ENCODE results near the gene ARFGEF3.
"Not testable (repeated sequence)": the region's sequence is repeated elsewhere in the genome, so short reads cannot be mapped to it uniquely, and the experiment has no call there.

Gene ARFGEF3

DNA sequence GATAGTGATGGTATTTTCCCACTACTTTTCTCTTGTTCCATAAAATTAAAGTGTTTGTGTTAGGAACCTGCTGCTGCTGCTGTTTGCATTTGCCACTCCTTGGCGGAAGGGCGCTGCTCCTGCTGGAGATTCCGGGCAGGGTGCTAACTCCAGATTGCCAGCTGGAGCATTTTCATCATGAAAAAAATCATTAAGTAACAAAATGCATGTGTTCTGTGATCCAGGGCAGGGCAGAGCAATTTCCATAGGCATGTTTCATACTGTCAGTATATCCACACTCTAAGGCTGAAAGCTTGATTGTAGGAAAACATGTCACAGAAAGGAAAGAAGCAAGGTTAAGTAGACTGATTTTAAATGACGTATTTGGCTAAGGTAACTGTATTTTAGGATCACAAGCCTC is 32.5 kb downstream of the ARFGEF3 start:
- no peaks in the 10 kb centered on the region for H3K36me3 Mint-ChIP-seq (ENCODE audit: low read depth)
- H3K9me3 Mint-ChIP-seq: no peaks in the 10 kb centered on the region
- peaks cover under 1% of the 10 kb centered on the region for H3K27me3 Mint-ChIP-seq (ENCODE audit: low read depth)
- no peak overlapping the region for H3K27ac Mint-ChIP-seq
- H3K4me3 Mint-ChIP-seq: no peak overlapping the region
- H3K4me1 Mint-ChIP-seq (ENCODE audit: low read depth): no peaks in the 10 kb centered on the region

DNA sequence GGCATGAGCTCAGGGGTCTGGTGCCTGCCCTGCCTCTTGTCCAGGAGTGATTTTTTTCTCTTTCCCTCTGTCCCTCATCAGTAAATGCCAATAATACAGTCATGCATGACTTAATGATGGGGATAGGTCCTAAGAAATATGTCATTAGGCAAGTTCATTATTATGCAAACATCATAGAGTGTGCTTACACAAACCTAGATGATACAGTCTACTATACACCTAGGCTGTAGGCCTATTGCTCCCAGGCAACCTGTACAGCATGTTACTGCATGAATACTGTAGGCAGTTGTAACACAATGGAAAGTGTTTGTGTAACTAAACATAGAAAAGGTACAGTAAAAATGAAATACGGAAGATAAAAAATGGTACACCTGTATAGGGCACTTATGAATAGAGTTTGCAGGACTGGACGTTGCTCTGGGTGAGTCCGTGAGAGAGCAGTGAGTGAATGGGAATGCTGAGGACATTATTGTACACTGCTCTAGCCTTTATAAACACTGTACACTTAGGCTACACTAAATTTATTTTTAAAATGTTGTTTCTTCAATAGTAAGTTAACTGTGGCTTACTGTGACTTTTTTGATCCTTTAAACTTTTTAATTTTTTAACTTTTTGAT is 34.5 kb downstream of the ARFGEF3 start:
- Mint-ChIP-seq H3K4me3 (no peak overlapping the region), H3K9me3 (no peaks in the 10 kb centered on the region), H3K27me3 (ENCODE audit: low read depth) (no peaks in the 10 kb centered on the region), H3K27ac (no peak overlapping the region), H3K4me1 (ENCODE audit: low read depth) (no peaks in the 10 kb centered on the region), H3K36me3 (ENCODE audit: low read depth) (no peaks in the 10 kb centered on the region)

GRCh38 chr6:138197570-138197969 is 35.8 kb downstream of the ARFGEF3 start:
- Mint-ChIP-seq H3K36me3 (ENCODE audit: low read depth) (no peaks in the 10 kb centered on the region), H3K27ac (no peak overlapping the region), H3K9me3 (no peaks in the 10 kb centered on the region), H3K4me1 (ENCODE audit: low read depth) (no peaks in the 10 kb centered on the region), H3K4me3 (no peak overlapping the region), H3K27me3 (ENCODE audit: low read depth) (no peaks in the 10 kb centered on the region)

DNA sequence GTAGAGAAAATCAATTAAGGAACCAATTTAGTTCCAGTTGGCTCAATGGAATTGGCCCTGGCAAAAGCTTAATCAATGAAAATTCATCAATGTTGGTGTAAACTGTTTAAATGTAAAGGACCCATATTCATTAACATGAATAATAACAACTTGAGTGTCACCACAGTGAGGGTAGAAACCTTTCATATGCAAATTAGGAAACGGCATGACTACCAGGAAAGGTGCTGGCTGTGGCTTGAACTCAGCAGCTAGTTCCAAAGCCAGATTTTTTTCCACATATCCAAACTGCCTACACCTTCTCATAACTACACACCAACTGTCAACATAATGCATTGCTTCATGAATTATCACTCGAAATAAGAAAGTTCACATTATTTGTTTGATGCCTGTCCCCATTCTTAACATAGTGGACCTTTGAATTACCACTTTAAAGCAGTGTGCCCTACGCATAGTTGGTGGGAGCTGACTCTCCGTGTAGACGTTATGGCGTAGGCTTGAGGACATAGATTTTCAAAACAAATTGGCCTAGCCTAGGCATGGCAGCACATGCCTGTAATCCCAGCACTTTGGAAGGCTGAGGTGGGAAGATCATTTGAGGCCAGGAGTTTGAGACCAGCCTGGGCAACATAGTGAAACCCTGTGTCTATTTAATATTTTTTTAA is 36.8 kb downstream of the ARFGEF3 start:
- H3K9me3 Mint-ChIP-seq: no peaks in the 10 kb centered on the region
- no peak overlapping the region for H3K27ac Mint-ChIP-seq
- no peaks in the 10 kb centered on the region for H3K27me3 Mint-ChIP-seq (ENCODE audit: low read depth)
- no peaks in the 10 kb centered on the region for H3K4me1 Mint-ChIP-seq (ENCODE audit: low read depth)
- H3K4me3 Mint-ChIP-seq: no peak overlapping the region
- H3K36me3 Mint-ChIP-seq (ENCODE audit: low read depth): no peaks in the 10 kb centered on the region

- no peak overlapping the region for H3K27ac Mint-ChIP-seq
- no peaks in the 10 kb centered on the region for H3K36me3 Mint-ChIP-seq (ENCODE audit: low read depth)
- H3K4me1 Mint-ChIP-seq (ENCODE audit: low read depth): no peaks in the 10 kb centered on the region
- H3K4me3 Mint-ChIP-seq: no peak overlapping the region
- no peaks in the 10 kb centered on the region for H3K9me3 Mint-ChIP-seq
- peaks cover 7% of the 10 kb centered on the region for H3K27me3 Mint-ChIP-seq (ENCODE audit: low read depth)
Observed at GRCh38 chr6:138201836-138202235, 40.1 kb downstream of the ARFGEF3 start.

- H3K36me3 Mint-ChIP-seq (ENCODE audit: low read depth): no peaks in the 10 kb centered on the region
- H3K27me3 Mint-ChIP-seq (ENCODE audit: low read depth): peaks cover 12% of the 10 kb centered on the region
- H3K4me3 Mint-ChIP-seq: no peak overlapping the region
- H3K4me1 Mint-ChIP-seq (ENCODE audit: low read depth): no peaks in the 10 kb centered on the region
- no peak overlapping the region for H3K27ac Mint-ChIP-seq
- no peaks in the 10 kb centered on the region for H3K9me3 Mint-ChIP-seq
Observed at GRCh38 chr6:138203315-138203714, 41.6 kb downstream of the ARFGEF3 start.

DNA sequence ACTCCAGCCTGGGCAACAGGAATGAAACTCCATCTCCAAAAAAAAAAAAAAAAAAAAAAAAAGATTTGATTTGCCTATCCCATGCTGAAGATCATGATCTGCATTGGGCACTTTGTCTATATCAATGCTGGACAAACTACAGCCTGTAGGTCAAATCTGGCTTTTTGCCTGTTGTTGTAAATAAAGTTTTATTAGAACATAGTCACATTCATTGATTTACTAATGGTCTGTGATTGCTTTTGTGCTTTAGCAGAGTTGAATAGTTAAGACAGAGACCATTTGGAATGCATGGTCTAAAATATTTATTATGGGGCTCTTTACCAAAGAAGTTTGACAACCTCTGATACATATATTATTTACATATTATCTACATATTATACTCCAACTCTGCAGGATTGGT is 42.6 kb downstream of the ARFGEF3 start:
- no peak overlapping the region for H3K4me3 Mint-ChIP-seq
- H3K4me1 Mint-ChIP-seq (ENCODE audit: low read depth): no peaks in the 10 kb centered on the region
- H3K9me3 Mint-ChIP-seq: no peaks in the 10 kb centered on the region
- no peaks in the 10 kb centered on the region for H3K36me3 Mint-ChIP-seq (ENCODE audit: low read depth)
- H3K27ac Mint-ChIP-seq: no peak overlapping the region
- peaks cover 16% of the 10 kb centered on the region for H3K27me3 Mint-ChIP-seq (ENCODE audit: low read depth)

- H3K4me1 Mint-ChIP-seq (ENCODE audit: low read depth): no peaks in the 10 kb centered on the region
- H3K36me3 Mint-ChIP-seq (ENCODE audit: low read depth): no peaks in the 10 kb centered on the region
- H3K27ac Mint-ChIP-seq: no peak overlapping the region
- no peaks in the 10 kb centered on the region for H3K9me3 Mint-ChIP-seq
- no peak overlapping the region for H3K4me3 Mint-ChIP-seq
- H3K27me3 Mint-ChIP-seq (ENCODE audit: low read depth): peaks cover 16% of the 10 kb centered on the region
Observed at GRCh38 chr6:138204792-138205384, 43.1 kb downstream of the ARFGEF3 start.

DNA sequence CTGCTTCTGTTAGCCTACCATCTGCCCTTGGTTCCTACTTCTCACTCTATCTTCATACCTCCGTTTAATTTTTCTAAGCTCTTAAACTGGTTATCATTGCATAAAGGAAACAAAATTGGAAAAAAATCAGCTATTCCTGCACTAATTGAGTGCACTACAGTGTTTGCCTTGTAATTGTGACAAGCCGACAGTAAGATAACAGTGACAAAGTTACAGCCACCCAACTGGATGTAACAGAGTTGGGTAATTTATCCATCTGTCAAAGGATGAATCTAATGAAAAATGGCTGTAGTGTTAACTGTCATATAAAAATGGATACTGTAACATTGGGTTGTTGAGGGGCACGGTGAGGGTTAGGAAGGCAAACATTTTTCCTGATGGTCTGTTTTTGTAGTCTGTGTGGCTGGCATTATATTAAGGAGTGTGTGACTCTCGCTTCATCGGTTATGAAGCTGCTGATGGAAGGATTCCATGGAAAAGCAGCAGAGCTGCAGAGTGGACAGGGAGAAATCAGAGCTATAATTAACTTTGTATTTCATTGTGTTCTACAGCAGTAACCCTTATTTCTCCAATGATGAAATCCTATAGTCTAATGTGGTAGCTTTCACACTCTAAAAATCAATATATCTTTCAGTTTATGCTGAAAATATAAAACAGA is 43.8 kb downstream of the ARFGEF3 start:
- Mint-ChIP-seq H3K36me3 (ENCODE audit: low read depth) (no peaks in the 10 kb centered on the region), H3K4me1 (ENCODE audit: low read depth) (no peaks in the 10 kb centered on the region), H3K27me3 (ENCODE audit: low read depth) (peaks cover 16% of the 10 kb centered on the region), H3K27ac (no peak overlapping the region), H3K4me3 (no peak overlapping the region), H3K9me3 (no peaks in the 10 kb centered on the region)

DNA sequence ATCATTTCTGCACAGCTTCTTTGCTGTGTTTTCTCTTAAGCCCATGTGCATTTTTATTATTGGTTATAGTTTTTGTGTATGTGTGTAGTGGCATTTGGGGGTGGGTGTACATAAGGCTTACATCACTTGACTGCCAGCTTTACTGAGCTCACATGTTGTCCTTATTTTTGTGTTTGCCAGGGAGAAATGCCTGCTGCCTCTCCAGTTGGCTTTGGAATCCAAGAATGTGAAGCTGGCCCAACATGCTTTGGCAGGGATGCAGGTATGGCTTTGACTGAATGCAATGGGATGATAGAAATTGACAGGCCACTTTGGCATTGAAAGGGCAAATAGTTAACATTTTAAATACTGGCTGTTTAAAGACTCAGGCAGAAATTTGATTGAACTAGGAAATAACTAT is 45.1 kb downstream of the ARFGEF3 start:
- Mint-ChIP-seq H3K4me3 (no peak overlapping the region), H3K36me3 (ENCODE audit: low read depth) (no peaks in the 10 kb centered on the region), H3K27ac (no peak overlapping the region), H3K9me3 (no peaks in the 10 kb centered on the region), H3K27me3 (ENCODE audit: low read depth) (peaks cover 16% of the 10 kb centered on the region), H3K4me1 (ENCODE audit: low read depth) (no peaks in the 10 kb centered on the region)

- H3K27ac Mint-ChIP-seq: no peak overlapping the region
- no peaks in the 10 kb centered on the region for H3K9me3 Mint-ChIP-seq
- H3K36me3 Mint-ChIP-seq (ENCODE audit: low read depth): no peaks in the 10 kb centered on the region
- no peaks in the 10 kb centered on the region for H3K4me1 Mint-ChIP-seq (ENCODE audit: low read depth)
- no peak overlapping the region for H3K4me3 Mint-ChIP-seq
- peaks cover 19% of the 10 kb centered on the region for H3K27me3 Mint-ChIP-seq (ENCODE audit: low read depth)
Observed at GRCh38 chr6:138211048-138211581, 49.4 kb downstream of the ARFGEF3 start.

DNA sequence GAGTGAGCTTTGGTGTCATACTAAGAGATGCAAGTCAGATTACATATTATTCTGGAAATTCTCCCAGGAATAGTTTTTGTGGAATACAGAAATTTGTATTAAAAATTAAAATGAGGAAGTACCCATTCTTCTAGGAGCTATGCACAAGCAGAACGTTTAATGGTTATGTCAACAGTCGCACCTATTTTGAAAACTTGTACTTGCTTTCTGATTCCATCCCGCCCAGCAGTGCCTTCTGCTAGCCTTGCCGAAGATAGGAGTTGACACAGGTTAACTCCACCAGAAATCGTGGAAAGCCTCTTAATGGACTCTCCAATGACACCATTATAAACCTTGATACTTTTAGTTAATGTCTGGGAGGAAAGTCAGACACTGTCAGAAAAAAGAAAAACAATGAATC is 49.9 kb downstream of the ARFGEF3 start:
- Mint-ChIP-seq H3K27ac (no peak overlapping the region), H3K27me3 (ENCODE audit: low read depth) (peaks cover 20% of the 10 kb centered on the region), H3K4me1 (ENCODE audit: low read depth) (no peaks in the 10 kb centered on the region)

GRCh38 chr6:138212530-138212929 is 50.8 kb downstream of the ARFGEF3 start:
- not testable (repeated sequence) for H3K27ac Mint-ChIP-seq; H3K4me3 Mint-ChIP-seq; H3K36me3 Mint-ChIP-seq (ENCODE audit: low read depth); H3K9me3 Mint-ChIP-seq; H3K4me1 Mint-ChIP-seq (ENCODE audit: low read depth)
- peaks cover 15% of the 10 kb centered on the region for H3K27me3 Mint-ChIP-seq (ENCODE audit: low read depth)

More for the DNA sequence above, 49.9 kb downstream of the ARFGEF3 start:
- H3K36me3 Mint-ChIP-seq (ENCODE audit: low read depth): no peaks in the 10 kb centered on the region
- no peaks in the 10 kb centered on the region for H3K9me3 Mint-ChIP-seq
- H3K4me3 Mint-ChIP-seq: no peak overlapping the region

- H3K27ac Mint-ChIP-seq: no peak overlapping the region
- no peaks in the 10 kb centered on the region for H3K9me3 Mint-ChIP-seq
- H3K4me1 Mint-ChIP-seq (ENCODE audit: low read depth): no peaks in the 10 kb centered on the region
- no peak overlapping the region for H3K4me3 Mint-ChIP-seq
- H3K27me3 Mint-ChIP-seq (ENCODE audit: low read depth): peaks cover 18% of the 10 kb centered on the region
- H3K36me3 Mint-ChIP-seq (ENCODE audit: low read depth): no peaks in the 10 kb centered on the region
Observed at GRCh38 chr6:138215093-138215782, 53.5 kb downstream of the ARFGEF3 start.
